ENCODE measurements around the gene COL4A3.

GRCh38 chr2:227351639-227352038 is 187.2 kb downstream of the COL4A3 start:
- TF ChIP-seq POLR2AphosphoS5 (IDR thresholded peaks at IDR 0.05; ENCODE audit: insufficient read depth, low read depth, low read length) (no peak), POLR2A (IDR thresholded peaks at IDR 0.05; ENCODE audit: low read depth, low read length) (no peak), EZH2 (IDR thresholded peaks at IDR 0.05; ENCODE audit: borderline replicate concordance, low read depth, low read length, severe bottlenecking) (no peak)
- TF ChIP-seq, protein P1, sequence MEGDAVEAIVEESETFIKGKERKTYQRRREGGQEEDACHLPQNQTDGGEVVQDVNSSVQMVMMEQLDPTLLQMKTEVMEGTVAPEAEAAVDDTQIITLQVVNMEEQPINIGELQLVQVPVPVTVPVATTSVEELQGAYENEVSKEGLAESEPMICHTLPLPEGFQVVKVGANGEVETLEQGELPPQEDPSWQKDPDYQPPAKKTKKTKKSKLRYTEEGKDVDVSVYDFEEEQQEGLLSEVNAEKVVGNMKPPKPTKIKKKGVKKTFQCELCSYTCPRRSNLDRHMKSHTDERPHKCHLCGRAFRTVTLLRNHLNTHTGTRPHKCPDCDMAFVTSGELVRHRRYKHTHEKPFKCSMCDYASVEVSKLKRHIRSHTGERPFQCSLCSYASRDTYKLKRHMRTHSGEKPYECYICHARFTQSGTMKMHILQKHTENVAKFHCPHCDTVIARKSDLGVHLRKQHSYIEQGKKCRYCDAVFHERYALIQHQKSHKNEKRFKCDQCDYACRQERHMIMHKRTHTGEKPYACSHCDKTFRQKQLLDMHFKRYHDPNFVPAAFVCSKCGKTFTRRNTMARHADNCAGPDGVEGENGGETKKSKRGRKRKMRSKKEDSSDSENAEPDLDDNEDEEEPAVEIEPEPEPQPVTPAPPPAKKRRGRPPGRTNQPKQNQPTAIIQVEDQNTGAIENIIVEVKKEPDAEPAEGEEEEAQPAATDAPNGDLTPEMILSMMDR (IDR thresholded peaks at IDR 0.05; ENCODE audit: extremely low read depth in 1 of 2, insufficient read depth in 1 of 2, low read depth in 1 of 2, low read length in 2 of 2), result no peak
